GM04504 (cell line): Measurements from ENCODE around the gene F5.
A peak's percentile ranks its signal among the peaks of the same experiment; 100 is the strongest.

ENCODE experiments used
- DNase-seq: peaks from one replicate; pipeline ENCODE4 v3.0.0-alpha.2; 2012; ENCODE audit warnings: low read depth

Gene F5

DNA sequence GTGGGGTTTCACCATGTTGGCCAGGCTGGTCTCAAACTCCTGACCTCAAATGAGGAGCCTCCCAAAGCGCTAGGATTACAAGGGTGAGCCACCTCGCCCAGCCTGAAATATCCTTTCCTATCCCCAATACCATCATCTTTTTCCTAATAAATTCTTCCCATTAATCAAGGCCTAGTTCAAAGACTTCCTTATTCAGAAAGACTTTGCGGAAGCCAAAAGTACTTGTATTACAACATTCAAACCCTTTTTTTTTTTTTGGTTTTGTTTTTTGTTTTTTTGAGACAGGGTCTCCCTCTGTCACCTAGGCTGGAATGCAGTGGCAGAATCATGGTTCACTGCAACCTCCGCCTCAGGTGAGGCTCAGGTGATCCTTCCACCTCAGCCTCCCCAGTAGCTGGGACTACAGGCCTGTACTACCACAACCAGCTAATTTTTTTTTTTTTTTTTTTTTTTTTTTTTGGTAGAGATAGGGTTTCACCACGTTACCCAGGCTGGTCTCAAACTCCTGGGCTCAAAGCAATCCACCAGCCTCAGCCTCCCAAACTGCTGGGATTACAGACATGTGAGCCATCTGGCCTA, 108.1 kb downstream of the F5 start:
- DNase-seq, result no peak

DNA sequence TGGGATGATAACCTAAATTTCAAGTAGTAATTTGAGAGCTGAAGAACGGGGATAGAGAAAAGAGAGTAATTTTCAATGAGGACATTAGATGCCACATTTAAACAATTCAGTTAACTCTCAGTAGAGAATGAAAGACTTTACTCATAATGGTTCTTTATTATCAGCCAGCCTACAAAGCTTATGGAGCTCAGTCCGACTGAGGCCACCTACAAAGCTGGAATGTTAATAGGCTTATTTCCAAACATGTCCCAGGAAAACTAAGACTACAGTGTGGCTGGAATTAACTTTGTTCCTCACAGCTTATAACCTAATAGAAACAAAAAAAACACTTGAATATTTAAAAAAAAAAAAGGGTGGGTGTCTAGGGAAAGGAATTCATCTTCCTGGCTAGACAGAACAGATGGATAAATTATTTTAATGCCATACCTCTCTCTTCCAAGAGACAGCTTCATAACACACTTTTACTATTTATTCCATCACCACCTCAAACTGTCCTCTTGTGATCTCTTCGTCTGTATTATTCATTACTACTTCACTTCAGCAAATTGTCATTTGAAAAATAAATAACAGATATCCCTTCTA, 110.4 kb downstream of the F5 start:
- no peak for DNase-seq

DNA sequence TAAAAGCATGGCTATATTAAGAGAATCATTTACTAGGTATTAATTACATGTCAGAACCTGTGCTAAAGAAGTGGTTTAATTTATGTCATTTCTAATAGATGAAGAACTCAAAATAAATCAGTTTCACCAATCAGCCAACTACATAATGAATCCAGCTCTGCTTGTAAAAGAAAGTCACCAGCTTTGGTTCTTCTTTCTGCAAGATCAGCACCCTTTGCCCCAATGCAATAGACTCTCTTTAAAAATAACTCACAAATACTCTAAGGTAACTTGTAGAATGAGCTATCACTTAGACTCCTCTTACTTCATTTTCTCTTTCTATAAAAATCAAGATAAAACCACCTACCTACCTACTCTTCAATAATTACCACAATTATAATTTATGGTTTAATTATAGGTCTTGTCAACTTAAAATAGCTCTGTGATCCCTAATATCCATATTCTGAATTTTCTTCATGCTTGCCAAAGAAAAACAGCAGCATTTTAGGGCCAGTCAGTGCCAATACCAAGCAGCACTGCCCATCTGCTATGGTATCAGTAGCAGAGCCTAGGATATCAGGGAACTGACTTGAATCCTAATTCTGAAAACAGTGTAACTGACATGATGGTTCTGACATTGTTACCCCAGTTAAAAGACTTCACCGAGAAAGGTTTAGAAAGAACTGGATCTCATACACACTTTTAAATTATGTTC, 111.8 kb downstream of the F5 start:
- DNase-seq, result no peak

DNA sequence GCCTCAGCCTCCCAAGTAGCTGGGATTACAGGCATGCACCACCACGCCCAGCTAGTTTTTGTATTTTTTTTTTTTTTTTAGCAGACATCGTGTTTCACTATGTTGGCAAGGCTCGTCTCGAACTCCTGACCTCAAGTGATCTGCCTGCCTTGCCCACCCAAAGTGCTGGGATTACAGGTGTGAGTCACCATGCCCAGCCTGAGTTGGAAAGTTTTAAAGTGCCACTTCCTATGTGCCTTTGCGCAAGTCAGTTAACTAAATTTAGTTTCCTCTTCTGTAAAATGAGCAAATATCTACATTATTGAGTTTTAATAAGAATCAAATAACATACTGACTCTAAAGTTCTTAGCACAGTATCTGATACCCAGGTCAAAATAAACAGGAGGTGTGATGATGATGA, 112.9 kb downstream of the F5 start:
- no peak for DNase-seq

DNA sequence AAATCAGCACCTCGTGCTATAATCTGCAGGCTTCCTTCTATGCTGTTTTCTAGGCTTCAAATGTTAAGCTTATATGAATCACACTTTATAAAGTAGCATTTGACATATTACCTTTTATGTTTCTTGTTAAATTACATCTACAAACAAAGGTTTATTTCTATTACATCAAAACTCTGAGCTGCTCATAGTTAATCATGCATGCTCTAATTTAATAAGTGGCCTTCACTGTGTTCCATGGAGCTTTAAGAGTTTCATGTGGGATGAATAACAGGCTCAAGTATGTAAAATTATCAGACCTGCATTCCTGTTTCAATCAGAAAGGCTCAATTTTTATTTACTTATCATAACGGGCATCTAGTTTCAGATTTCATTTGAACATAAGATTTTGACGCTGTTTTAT, 113.5 kb downstream of the F5 start:
- DNase-seq, result no peak

DNA sequence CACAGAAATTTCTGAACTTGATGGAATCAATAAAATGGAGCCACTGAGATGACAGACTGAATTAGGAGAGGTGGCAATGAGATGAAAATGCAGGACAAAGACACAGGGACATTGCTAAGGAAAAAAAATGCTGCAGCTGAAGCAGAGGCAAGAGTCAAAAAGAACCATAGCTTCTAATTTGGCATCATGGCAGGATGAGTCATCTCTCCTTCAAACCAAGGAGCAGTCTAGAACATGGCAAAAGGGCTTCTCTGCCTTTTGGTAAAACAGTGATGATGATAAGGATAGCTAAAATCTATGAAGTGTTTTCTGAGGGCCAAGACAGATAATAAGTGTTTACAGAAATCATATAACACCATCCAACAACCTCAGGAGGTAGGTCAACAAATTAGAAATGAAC, 117.3 kb downstream of the F5 start:
- DNase-seq, result no peak

DNA sequence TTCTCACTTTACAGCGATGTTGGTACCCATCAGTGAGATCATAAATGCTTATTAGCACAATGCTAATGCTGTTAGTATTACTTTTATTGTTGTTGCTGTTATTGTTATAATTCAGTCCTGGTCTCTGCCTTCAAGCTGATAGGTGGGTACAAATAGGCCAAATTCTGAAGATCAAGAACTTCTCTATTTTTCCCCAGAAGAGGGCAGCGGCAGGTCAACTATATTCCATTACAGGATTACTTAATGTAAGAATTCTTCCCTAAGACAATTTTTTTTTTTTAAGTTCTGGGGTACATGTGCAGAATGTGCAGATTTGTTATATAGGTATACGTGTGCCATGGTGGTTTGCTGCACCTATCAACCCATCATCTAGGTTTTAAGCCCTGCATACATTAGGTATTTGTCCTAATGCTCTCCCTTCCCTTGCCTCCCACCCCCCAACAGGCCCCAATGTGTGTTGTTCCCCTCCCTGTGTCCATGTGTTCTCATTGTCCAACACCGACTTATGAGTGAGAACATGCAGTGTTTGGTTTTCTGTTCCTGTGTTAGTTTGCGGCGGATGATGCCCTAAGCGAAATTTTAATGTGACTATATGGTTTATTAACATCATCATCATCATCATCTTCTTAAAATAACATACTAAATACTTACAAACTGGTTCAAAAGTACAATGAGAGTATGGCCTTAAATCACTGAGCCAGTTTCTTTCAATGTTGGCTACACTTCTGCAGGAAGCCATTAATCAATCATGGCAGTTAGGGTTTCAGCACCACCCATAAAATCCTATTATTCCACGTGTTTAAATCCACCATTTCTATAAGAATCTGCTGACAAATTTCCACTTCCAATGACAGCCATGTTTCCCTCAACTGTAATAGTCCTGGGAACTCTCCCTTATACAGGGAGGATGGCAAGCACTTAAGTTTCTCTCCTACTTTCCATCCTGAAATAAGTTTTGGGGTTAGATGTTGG, 119.7 kb downstream of the F5 start:
- DNase-seq, result peak; percentile 20

DNA sequence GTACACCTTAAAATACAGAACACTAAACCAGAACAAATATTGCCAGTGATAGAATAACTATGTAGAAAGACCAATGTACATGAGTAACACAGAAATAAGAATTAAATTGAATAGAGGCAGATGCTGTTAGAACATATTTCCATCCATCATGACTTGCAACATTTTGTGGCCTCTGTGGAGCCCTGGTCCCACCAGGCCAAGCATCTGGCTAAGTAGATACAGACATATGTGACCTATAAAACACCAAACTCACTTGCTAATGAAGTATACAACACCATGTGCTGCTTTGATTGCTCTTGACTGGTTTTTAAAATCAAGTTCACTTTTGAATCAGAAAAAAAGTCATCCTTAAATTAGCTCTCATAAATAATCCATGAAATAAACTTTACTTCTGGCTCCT, 121.0 kb downstream of the F5 start:
- DNase-seq, result no peak
